Activated CD4-positive, alpha-beta memory T cell treated with anti-CD3 and anti-CD28 coated beads for 36 hours (primary cell): ENCODE measurements around the gene BMPR1B. TPM values are rescaled to one million over a fixed set of nuclear protein-coding genes. Genes with fewer than 3 reads are reported as not detected.

Experiments used
- CTCF ChIA-PET: fragments of 350-600 bp; sonication (Branson Sonifier 250); formaldehyde crosslinking; loops from one replicate; lab custom pipeline; 2021; ENCODE audit warnings: antibody characterized with exemption, inconsistent platforms; lab: Charles Lee
- POLR2A ChIA-PET: fragments of 350-600 bp; sonication (Branson Sonifier 250); formaldehyde crosslinking; loops from one replicate; lab custom pipeline; 2021; ENCODE audit warnings: antibody characterized with exemption; lab: Charles Lee
- DNase-seq: peaks from one replicate; pipeline ENCODE4 v3.0.0-alpha.2; 2020
- H3K27ac Mint-ChIP-seq: one replicate; pipeline ENCODE4 v1.8.0; 2021; ENCODE audit warnings: mixed read lengths
- H3K27me3 Mint-ChIP-seq: one replicate; pipeline ENCODE4 v1.8.0; 2021; ENCODE audit warnings: mixed read lengths
- H3K36me3 Mint-ChIP-seq: one replicate; pipeline ENCODE4 v1.8.0; 2021; ENCODE audit warnings: mixed read lengths
- H3K4me1 Mint-ChIP-seq: one replicate; pipeline ENCODE4 v1.8.0; 2021; ENCODE audit warnings: low read depth, mixed read lengths
- H3K4me3 Mint-ChIP-seq: one replicate; pipeline ENCODE4 v1.8.0; 2021; ENCODE audit warnings: mild to moderate bottlenecking, mixed read lengths
- H3K9me3 Mint-ChIP-seq: one replicate; pipeline ENCODE4 v1.8.0; 2021; ENCODE audit warnings: mixed read lengths
- intact Hi-C: fragments of 100-400 bp; cut with micrococcal nuclease; formaldehyde crosslinking; loops from one replicate; pipeline ENCODE4 v1.15.1; 2023
- total RNA-seq, 2 experiments: library from RNA; stranded (reverse); gene quantifications; one replicate each; pipeline ENCODE4 v1.2.3, GENCODE V29; 2021

Gene BMPR1B
- total RNA-seq, 2 experiments from 2014 or later = not detected

DNA sequence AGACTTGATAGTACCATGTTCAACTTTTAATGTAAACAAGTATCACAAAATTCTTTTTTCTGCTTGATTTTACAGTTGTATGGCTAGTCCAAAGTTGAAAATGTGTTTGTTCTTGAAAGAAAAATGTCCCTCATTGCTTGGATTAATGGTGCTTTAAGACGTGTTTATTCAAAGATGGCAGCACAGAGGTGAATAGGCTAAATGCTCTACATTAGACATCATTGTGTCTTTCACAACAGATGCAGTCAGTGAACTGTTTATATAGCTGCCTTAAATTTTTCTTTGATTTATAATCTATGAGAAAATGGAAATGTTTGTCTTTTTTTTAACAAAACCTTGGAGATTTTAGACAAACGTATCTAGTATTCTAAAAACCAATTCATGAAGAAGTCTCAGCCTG lies 137.3 kb downstream of the BMPR1B start:
- POLR2A ChIA-PET = no interaction called here
- DNase-seq = no peak
- Mint-ChIP-seq H3K4me3 (no peak overlapping the region), H3K27ac (no peak overlapping the region), H3K36me3 (no peaks in the 10 kb centered on the region), H3K27me3 (no peaks in the 10 kb centered on the region), H3K4me1 (no peaks in the 10 kb centered on the region), H3K9me3 (peaks cover 3% of the 10 kb centered on the region)
- CTCF ChIA-PET = no interaction called here
- intact Hi-C loops = no loop called here

DNA sequence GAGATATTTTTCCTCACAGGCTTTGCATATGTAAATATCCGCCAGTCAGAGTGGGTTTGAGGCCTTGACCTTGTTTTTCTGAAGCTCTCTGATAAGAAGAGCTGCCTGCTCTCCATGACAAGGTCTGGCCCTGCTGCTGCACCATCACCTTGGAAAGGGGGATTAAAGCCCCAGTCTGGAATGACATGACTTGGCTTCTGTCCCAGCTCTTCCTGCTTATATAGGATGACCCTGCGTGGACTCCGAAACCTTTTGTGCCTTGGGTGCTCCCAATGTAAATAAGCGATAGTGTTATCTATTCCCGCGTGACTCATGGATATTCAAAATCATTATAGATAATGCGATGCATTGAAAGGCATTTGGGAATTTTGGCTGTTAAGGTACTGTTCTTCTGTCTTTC lies 139.3 kb downstream of the BMPR1B start:
- no peaks in the 10 kb centered on the region for H3K27me3 Mint-ChIP-seq
- POLR2A ChIA-PET = no interaction called here
- intact Hi-C loops = no loop called here

DNA sequence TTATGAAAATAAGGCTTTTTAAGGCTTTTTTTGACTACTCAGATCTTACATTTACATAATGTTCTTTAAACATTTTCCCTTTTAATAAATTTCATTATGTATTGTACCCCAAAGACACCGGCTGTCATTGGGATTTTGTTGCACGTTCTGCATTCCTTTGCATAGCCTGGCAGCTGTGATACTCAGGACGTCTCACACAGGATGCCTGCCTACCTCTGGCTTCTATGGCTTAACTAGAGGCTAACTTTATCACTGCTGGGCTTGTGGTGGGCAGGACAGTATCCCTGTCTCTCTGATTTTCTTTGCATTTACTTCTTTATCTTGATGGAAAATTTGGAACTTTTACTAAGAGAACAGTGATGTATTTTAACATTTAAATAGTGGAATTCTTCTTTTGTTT lies 147.8 kb downstream of the BMPR1B start:
- no peaks in the 10 kb centered on the region for H3K4me1 Mint-ChIP-seq
- no peaks in the 10 kb centered on the region for H3K27me3 Mint-ChIP-seq
- H3K27ac Mint-ChIP-seq = no peak overlapping the region
- H3K9me3 Mint-ChIP-seq = no peaks in the 10 kb centered on the region
- no peak for DNase-seq
- CTCF ChIA-PET = no interaction called here
- intact Hi-C loops = no loop called here
- no peaks in the 10 kb centered on the region for H3K36me3 Mint-ChIP-seq
- POLR2A ChIA-PET = no interaction called here
- H3K4me3 Mint-ChIP-seq = no peak overlapping the region

More for the DNA sequence above, 139.3 kb downstream of the BMPR1B start:
- CTCF ChIA-PET = no interaction called here
- H3K4me3 Mint-ChIP-seq = no peak overlapping the region
- H3K36me3 Mint-ChIP-seq = no peaks in the 10 kb centered on the region
- H3K27ac Mint-ChIP-seq = no peak overlapping the region
- no peaks in the 10 kb centered on the region for H3K4me1 Mint-ChIP-seq
- H3K9me3 Mint-ChIP-seq = no peaks in the 10 kb centered on the region
- DNase-seq = no peak

DNA sequence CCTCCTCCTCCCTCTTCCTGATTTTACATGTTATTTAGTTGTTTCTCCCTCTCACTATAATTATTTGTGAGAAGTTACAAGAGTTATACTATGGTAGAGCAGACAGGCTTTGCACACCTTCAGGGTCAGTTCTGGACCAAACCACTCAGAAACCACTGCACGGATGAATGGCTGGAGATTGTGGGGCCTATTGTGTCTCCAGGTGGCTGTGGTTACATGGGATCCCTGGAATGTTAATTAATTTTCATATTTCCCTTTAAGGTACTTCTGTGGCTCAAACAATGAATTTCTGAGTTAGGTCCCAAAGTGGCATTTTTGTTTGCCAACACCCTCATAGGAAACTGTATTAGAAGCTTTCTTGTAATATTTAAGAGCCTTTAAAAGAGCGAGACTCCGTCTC lies 151.9 kb downstream of the BMPR1B start:
- Mint-ChIP-seq H3K4me1 (peaks cover 15% of the 10 kb centered on the region), H3K36me3 (no peaks in the 10 kb centered on the region), H3K27me3 (no peaks in the 10 kb centered on the region), H3K4me3 (no peak overlapping the region), H3K27ac (no peak overlapping the region), H3K9me3 (no peaks in the 10 kb centered on the region)
- intact Hi-C loops = no loop called here
- POLR2A ChIA-PET = no interaction called here
- DNase-seq = no peak
- CTCF ChIA-PET = no interaction called here

DNA sequence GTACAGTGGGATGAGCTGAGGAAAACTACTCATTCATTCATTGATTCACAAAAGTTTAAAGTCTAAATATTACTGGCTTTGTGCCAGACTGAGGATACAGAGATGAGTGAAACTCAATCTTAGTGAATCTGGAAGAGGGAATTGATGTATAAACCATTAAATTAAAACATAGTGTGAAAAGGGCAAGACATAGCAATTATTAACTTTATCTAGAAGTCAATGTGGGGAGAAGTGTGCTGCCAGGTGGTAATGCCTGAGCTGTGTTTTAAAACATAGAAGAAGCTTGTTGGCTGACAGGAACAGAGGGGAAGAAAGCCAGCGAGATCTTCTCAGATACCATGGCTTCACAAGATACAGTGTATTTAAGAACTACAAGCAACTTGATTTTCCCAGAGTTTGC lies 153.4 kb downstream of the BMPR1B start:
- peaks cover 15% of the 10 kb centered on the region for H3K4me1 Mint-ChIP-seq
- H3K9me3 Mint-ChIP-seq = peaks cover 4% of the 10 kb centered on the region
- no peak for DNase-seq
- no peaks in the 10 kb centered on the region for H3K36me3 Mint-ChIP-seq
- intact Hi-C loops = no loop called here
- H3K27ac Mint-ChIP-seq = no peak overlapping the region
- H3K4me3 Mint-ChIP-seq = no peak overlapping the region
- ChIA-PET POLR2A (no interaction called here), CTCF (no interaction called here)
- H3K27me3 Mint-ChIP-seq = no peaks in the 10 kb centered on the region

DNA sequence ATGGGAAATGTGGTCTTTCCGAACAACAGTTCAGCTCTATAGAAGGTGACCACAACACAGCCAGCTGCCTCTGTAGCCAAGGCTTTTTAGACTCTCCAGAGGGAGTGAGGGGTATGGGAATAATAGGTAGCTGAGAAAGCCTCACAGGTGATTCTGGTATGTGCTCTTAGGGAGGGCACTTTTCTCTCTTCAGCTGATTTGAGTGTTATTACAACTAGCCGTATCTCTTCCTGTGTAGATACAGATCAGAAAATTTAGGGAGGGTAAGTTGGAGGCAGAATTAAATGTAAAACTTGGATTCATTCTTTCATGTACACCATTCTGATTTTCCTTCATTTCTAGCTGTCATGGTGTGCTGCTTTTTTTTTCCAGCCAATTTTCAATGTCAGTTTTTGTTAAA lies 154.9 kb downstream of the BMPR1B start:
- Mint-ChIP-seq H3K9me3 (peaks cover 13% of the 10 kb centered on the region), H3K27me3 (no peaks in the 10 kb centered on the region), H3K4me3 (no peak overlapping the region), H3K36me3 (peaks cover 2% of the 10 kb centered on the region), H3K27ac (no peak overlapping the region), H3K4me1 (peaks cover 15% of the 10 kb centered on the region)
- intact Hi-C loops = no loop called here
- ChIA-PET CTCF (no interaction called here), POLR2A (no interaction called here)
- DNase-seq = no peak

DNA sequence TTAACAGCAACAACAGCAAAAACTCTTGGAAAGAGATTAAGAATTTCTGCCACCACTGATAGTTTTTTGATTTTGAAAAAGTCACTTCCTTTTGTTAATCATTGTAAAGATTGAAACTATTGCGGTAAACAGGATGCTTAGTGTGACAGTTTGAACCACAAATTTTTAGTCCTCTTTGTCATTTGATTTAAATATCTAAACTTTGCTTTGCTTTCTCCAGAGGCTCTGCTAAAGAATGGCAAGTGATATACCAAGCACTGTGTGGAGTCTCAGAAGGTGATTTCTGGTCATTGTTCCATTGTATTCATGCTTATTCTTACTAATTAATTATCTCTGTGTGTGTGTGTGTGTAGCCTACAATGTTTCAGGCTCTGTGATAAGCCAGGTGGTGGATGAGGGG lies 155.6 kb downstream of the BMPR1B start:
- intact Hi-C loops = no loop called here
- Mint-ChIP-seq H3K27me3 (no peaks in the 10 kb centered on the region), H3K4me3 (no peak overlapping the region), H3K27ac (no peak overlapping the region), H3K36me3 (peaks cover 2% of the 10 kb centered on the region), H3K9me3 (peaks cover 16% of the 10 kb centered on the region), H3K4me1 (peaks cover 15% of the 10 kb centered on the region)
- POLR2A ChIA-PET = no interaction called here
- CTCF ChIA-PET = no interaction called here
- no peak for DNase-seq

DNA sequence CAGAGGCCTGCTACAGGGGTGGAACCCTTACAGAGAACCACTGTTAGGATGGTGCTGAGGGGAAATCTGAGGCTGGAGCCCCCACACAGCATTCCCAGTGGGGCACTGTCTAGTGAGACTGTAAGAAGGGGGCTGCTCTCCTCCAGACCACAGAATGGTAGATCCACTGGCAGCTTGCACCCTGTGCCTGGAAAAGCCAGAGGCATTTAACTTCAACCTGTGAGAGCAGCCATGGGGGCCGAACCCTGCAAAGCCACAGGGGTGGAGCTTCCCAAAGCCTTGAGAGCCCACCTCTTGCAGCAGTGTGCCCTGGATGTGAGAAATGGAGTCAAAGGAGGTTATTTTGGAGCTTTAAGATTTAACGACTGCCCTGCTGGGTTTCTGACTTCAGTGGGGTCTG lies 159.4 kb downstream of the BMPR1B start:
- peaks cover 2% of the 10 kb centered on the region for H3K36me3 Mint-ChIP-seq
- POLR2A ChIA-PET = no interaction called here
- CTCF ChIA-PET = no interaction called here
- intact Hi-C loops = no loop called here
- H3K27me3 Mint-ChIP-seq = no peaks in the 10 kb centered on the region
- no peak overlapping the region for H3K27ac Mint-ChIP-seq
- no peak for DNase-seq
- no peak overlapping the region for H3K4me3 Mint-ChIP-seq
- peaks cover 16% of the 10 kb centered on the region for H3K9me3 Mint-ChIP-seq
- H3K4me1 Mint-ChIP-seq = peaks cover 15% of the 10 kb centered on the region

DNA sequence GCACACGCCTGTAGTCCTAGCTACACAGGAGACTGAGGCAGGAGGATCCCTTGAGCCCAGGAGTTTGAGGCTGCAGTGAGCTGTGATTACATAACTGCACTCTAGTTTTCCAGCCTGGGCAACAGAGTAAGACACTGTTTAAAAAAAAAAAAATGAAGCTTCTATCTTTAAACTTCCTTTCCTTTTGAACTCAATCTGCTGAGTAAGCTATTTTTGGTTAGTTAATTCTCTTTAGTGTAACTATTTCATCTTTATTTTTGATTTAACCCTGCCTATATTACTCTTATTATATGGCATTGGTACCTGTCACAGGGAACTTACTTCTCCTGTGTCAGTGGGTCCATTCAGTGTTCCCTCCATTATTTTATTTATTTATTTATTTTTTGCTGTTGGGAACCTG lies 160.8 kb downstream of the BMPR1B start:
- no peak overlapping the region for H3K4me3 Mint-ChIP-seq
- no peaks in the 10 kb centered on the region for H3K27me3 Mint-ChIP-seq
- peaks cover 2% of the 10 kb centered on the region for H3K36me3 Mint-ChIP-seq
- ChIA-PET POLR2A (no interaction called here), CTCF (no interaction called here)
- H3K4me1 Mint-ChIP-seq = peaks cover 8% of the 10 kb centered on the region
- peaks cover 16% of the 10 kb centered on the region for H3K9me3 Mint-ChIP-seq
- H3K27ac Mint-ChIP-seq = no peak overlapping the region
- intact Hi-C loops = no loop called here
- DNase-seq = no peak

DNA sequence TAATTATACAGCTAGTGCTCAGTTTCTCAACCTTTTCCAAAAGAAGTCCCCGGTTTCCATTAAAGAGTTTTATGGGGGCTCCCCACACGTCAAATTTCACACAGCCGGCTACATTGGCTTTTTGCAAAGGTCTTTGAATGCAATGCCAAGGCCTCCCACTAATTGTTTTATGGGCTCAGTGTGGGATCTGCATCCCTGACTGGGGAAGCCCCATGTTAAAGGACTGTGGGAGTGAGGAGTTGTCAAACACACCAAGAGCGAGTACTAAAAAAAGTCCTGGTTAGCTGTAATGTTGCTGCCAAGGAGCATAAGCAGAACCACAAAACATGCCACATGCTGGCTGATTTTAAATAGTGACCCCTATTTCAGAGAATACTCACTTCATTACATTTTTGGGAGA lies 162.6 kb downstream of the BMPR1B start:
- intact Hi-C loops = no loop called here
- Mint-ChIP-seq H3K27me3 (no peaks in the 10 kb centered on the region), H3K9me3 (peaks cover 16% of the 10 kb centered on the region), H3K4me3 (no peak overlapping the region), H3K36me3 (peaks cover 2% of the 10 kb centered on the region), H3K27ac (no peak overlapping the region), H3K4me1 (no peaks in the 10 kb centered on the region)
- POLR2A ChIA-PET = no interaction called here
- CTCF ChIA-PET = no interaction called here
- DNase-seq = no peak

DNA sequence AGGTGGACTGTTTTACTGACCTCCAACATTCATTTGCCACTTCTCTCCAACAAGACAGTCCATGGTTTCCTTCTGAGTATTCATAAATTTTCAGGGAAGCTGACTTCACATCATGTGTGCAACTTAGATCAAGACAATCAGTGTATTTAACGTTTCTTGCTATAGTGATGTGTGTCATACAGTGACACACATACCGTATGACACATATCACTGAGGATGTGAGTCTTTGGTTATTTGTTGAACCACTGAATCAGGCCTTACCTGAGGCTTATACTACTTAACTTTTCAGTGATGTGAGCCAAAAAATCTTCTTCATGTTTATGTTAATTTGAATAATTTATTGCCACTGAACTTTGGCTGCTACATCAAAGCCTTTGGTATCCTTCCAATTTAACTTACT lies 166.8 kb downstream of the BMPR1B start:
- no peaks in the 10 kb centered on the region for H3K9me3 Mint-ChIP-seq
- ChIA-PET POLR2A (no interaction called here), CTCF (no interaction called here)
- intact Hi-C loops = no loop called here
- no peaks in the 10 kb centered on the region for H3K27me3 Mint-ChIP-seq
- H3K4me3 Mint-ChIP-seq = no peak overlapping the region
- H3K36me3 Mint-ChIP-seq = no peaks in the 10 kb centered on the region
- no peak for DNase-seq
- H3K4me1 Mint-ChIP-seq = no peaks in the 10 kb centered on the region
- no peak overlapping the region for H3K27ac Mint-ChIP-seq

DNA sequence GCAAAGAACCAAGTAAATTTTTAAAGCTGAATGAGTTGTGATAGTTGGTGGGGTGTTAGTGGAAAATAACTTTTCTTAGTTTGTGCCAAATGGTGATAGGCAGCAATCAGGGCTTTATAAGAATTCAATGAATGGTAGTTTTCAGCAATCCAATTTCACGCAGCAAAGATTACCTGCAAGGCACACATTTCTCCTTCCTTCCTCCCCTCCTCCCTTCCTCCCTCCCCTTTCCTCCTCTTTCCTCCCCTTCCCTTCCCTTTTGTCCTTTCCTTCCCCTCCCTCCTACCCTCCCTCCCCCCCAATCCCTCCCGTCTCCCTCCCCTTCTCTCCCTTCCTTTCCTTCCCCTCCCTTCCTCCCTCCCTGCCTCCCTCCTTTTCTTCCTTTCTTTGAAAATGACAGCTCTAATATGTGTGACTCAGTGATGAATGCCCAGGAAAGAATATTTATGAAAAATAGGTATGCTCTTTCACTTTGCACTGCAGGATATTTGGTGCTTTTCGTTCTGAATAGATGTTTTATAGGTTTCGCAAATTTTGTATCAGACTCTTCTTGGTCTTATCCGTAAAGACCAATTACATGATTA lies 168.1 kb downstream of the BMPR1B start:
- DNase-seq = no peak
- ChIA-PET CTCF (no interaction called here), POLR2A (no interaction called here)
- no peak overlapping the region for H3K4me3 Mint-ChIP-seq
- H3K9me3 Mint-ChIP-seq = no peaks in the 10 kb centered on the region
- intact Hi-C loops = no loop called here
- no peaks in the 10 kb centered on the region for H3K36me3 Mint-ChIP-seq
- no peaks in the 10 kb centered on the region for H3K27me3 Mint-ChIP-seq
- H3K27ac Mint-ChIP-seq = no peak overlapping the region
- H3K4me1 Mint-ChIP-seq = no peaks in the 10 kb centered on the region

DNA sequence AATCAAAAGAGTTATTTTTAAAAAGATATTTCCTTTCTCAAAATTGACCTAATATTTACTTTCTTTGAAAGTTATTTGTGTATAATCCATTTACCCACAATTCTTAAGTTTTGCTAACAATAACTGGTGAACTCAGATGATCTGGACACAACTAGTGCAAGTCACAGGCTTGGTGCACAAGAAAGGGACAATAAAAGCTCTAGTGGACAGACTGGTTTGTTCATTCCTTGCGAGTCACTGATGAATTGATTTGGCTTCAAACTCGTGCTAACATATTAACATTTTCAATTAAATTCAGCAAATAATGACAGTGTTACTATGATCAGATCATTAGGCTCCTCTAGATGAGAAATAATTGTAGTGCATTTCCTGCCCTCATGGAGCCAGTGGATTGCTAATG lies 169.2 kb downstream of the BMPR1B start:
- no peak overlapping the region for H3K4me3 Mint-ChIP-seq
- POLR2A ChIA-PET = no interaction called here
- no peaks in the 10 kb centered on the region for H3K9me3 Mint-ChIP-seq
- no peaks in the 10 kb centered on the region for H3K4me1 Mint-ChIP-seq
- DNase-seq = no peak
- H3K36me3 Mint-ChIP-seq = no peaks in the 10 kb centered on the region
- intact Hi-C loops = no loop called here
- H3K27me3 Mint-ChIP-seq = no peaks in the 10 kb centered on the region
- CTCF ChIA-PET = no interaction called here
- H3K27ac Mint-ChIP-seq = no peak overlapping the region
